H1 (cell line): Measurements from ENCODE around the gene DHRS2. TPM values are rescaled to one million over a fixed set of nuclear protein-coding genes. Genes with fewer than 3 reads are reported as not detected.

ENCODE experiments used
- CTCF ChIA-PET: fragments of 300-600 bp; sonication (Branson Sonifier 250); formaldehyde crosslinking; loops from one replicate; lab custom pipeline; 2021; ENCODE audit not compliant: partially characterized antibody; lab: Charles Lee
- POLR2A ChIA-PET: fragments of 300-600 bp; sonication (Branson Sonifier 250); formaldehyde crosslinking; loops from one replicate; lab custom pipeline; 2021; ENCODE audit warnings: inconsistent platforms; ENCODE audit not compliant: partially characterized antibody; lab: Charles Lee
- DNase-seq, 2 experiments: peaks; one replicate each; pipeline versions ENCODE4 v3.0.0 to v3.0.0-alpha.2; 2010 to 2022; ENCODE audit warnings: low spot score in 2 of 2, low read depth in 1 of 2, mixed read lengths in 1 of 2
- FAIRE-seq: peaks from 2 replicates; lab custom pipeline; 2011; peaks lifted over from hg19 to GRCh38; lab: Jason Lieb, UNC
- H2AFZ ChIP-seq: 2 replicates; pipeline ENCODE4 v1.8.1; 2012; ENCODE audit warnings: low read length, inconsistent platforms
- H2AK5ac ChIP-seq: 2 replicates; pipeline ENCODE4 v1.6.1; 2013; ENCODE audit warnings: low read depth, low read length
- H2BK120ac ChIP-seq: replicated peaks from 2 replicates; pipeline ENCODE3; 2013; ENCODE audit warnings: low read depth, low read length, inconsistent platforms
- H2BK12ac ChIP-seq: 2 replicates; pipeline ENCODE4 v1.6.1; 2013; ENCODE audit warnings: low read depth, low read length
- H2BK15ac ChIP-seq: 2 replicates; pipeline ENCODE4 v1.6.1; 2013; ENCODE audit warnings: low read length
- H2BK20ac ChIP-seq: 2 replicates; pipeline ENCODE4 v1.6.1; 2013; ENCODE audit warnings: low read length
- H2BK5ac ChIP-seq: 2 replicates; pipeline ENCODE4 v1.6.1; 2013; ENCODE audit warnings: low read depth, low read length
- H3K14ac ChIP-seq: 2 replicates; pipeline ENCODE4 v1.6.1; 2013; ENCODE audit warnings: inconsistent platforms; ENCODE audit not compliant: insufficient read length
- H3K18ac ChIP-seq: 2 replicates; pipeline ENCODE4 v1.6.1; 2013; ENCODE audit warnings: low read length; ENCODE audit errors: extremely low read depth
- H3K23ac ChIP-seq: 2 replicates; pipeline ENCODE4 v1.6.1; 2013; ENCODE audit warnings: inconsistent platforms; ENCODE audit not compliant: insufficient read length
- H3K23me2 ChIP-seq: 2 replicates; pipeline ENCODE4 v1.6.1; 2013; ENCODE audit warnings: low read depth, low read length
- H3K27ac ChIP-seq: 2 replicates; pipeline ENCODE4 v1.6.1; 2011; ENCODE audit warnings: low read depth, low read length, inconsistent platforms
- H3K27me3 ChIP-seq, 4 experiments: replicated peaks in 1 of 4; 1 replicate in 1 of 4; 2 replicates in 3 of 4; pipeline versions ENCODE4 v1.6.1 to v1.8.1; 2011 to 2013; ENCODE audit warnings: low read length in 3 of 4, mild to moderate bottlenecking in 3 of 4, inconsistent platforms in 2 of 4, mixed read lengths in 2 of 4, moderate library complexity in 1 of 4; ENCODE audit not compliant: control insufficient read depth in 3 of 4, insufficient read depth in 3 of 4; ENCODE audit errors: extremely low read depth in 1 of 4
- H3K36me3 ChIP-seq, 4 experiments: 2 replicates each; pipeline versions ENCODE4 v1.6.1 to v1.8.1; 2011 to 2013; ENCODE audit warnings: mild to moderate bottlenecking in 4 of 4, low read length in 3 of 4, moderate library complexity in 2 of 4, control low read depth in 1 of 4, inconsistent platforms in 1 of 4; ENCODE audit not compliant: insufficient read depth in 4 of 4, control insufficient read depth in 2 of 4
- H3K4ac ChIP-seq: replicated peaks from 2 replicates; pipeline ENCODE3; 2013; ENCODE audit warnings: low read length, low read depth, mixed read lengths, inconsistent platforms; ENCODE audit not compliant: insufficient read length
- H3K4me1 ChIP-seq, 4 experiments: replicated peaks in 1 of 4; 1 replicate in 1 of 4; 2 replicates in 3 of 4; pipeline versions ENCODE4 v1.6.1 to v1.8.1; 2011 to 2013; ENCODE audit warnings: low read length in 3 of 4, inconsistent platforms in 2 of 4, mixed read lengths in 1 of 4; ENCODE audit not compliant: insufficient read depth in 4 of 4, control insufficient read depth in 3 of 4
- H3K4me2 ChIP-seq, 2 experiments: 2 replicates each; pipeline versions ENCODE4 v1.6.1 to v1.8.1; 2011 to 2013; ENCODE audit warnings: low read depth in 2 of 2, low read length in 2 of 2, control low read depth in 1 of 2, inconsistent platforms in 1 of 2, mild to moderate bottlenecking in 1 of 2; ENCODE audit not compliant: insufficient read depth in 1 of 2
- H3K4me3 ChIP-seq, 4 experiments: fragments of 200-600, 300-600 bp in 1 of 4; sonication (generic), shearing (Covaris generic), sonication (Bioruptor Twin) in 1 of 4; 2 replicates each; pipeline versions ENCODE4 v1.5.1 to v1.8.1; 2011 to 2016; ENCODE audit warnings: low read length in 4 of 4, low read depth in 3 of 4, control low read depth in 2 of 4, inconsistent platforms in 2 of 4, mild to moderate bottlenecking in 2 of 4, mixed read lengths in 1 of 4, moderate library complexity in 1 of 4; ENCODE audit not compliant: insufficient read depth in 2 of 4; ENCODE audit errors: extremely low read depth in 1 of 4
- H3K56ac ChIP-seq: replicated peaks from 2 replicates; pipeline ENCODE3; 2013; ENCODE audit warnings: low read depth, mild to moderate bottlenecking, mixed read lengths, low read length, inconsistent platforms; ENCODE audit not compliant: insufficient read length
- H3K79me1 ChIP-seq: 2 replicates; pipeline ENCODE4 v1.6.1; 2013; ENCODE audit warnings: low read depth, low read length, control low read depth
- H3K79me2 ChIP-seq, 2 experiments: 2 replicates each; pipeline versions ENCODE4 v1.6.1 to v1.8.1; 2012 to 2013; ENCODE audit warnings: low read length in 2 of 2, mild to moderate bottlenecking in 2 of 2, inconsistent platforms in 1 of 2; ENCODE audit not compliant: insufficient read depth in 2 of 2, control insufficient read depth in 1 of 2
- H3K9ac ChIP-seq, 4 experiments: replicated peaks in 1 of 4; 1 replicate in 1 of 4; 2 replicates in 3 of 4; pipeline versions ENCODE4 v1.6.1 to v1.8.1; 2011 to 2013; ENCODE audit warnings: low read depth in 3 of 4, low read length in 3 of 4, control low read depth in 2 of 4, mild to moderate bottlenecking in 2 of 4, moderate library complexity in 2 of 4, inconsistent platforms in 1 of 4; ENCODE audit errors: extremely low read depth in 1 of 4
- H3K9me3 ChIP-seq, 2 experiments: 2 replicates each; pipeline versions ENCODE4 v1.6.1 to v1.8.1; 2012 to 2013; ENCODE audit warnings: mild to moderate bottlenecking in 2 of 2, moderate library complexity in 2 of 2, control low read depth in 1 of 2, inconsistent platforms in 1 of 2, low read depth in 1 of 2, low read length in 1 of 2, mixed read lengths in 1 of 2; ENCODE audit not compliant: insufficient read depth in 2 of 2
- H4K20me1 ChIP-seq, 2 experiments: replicated peaks in 1 of 2; 2 replicates each; pipeline versions ENCODE3 to v1.8.1; 2011 to 2013; ENCODE audit warnings: inconsistent platforms in 2 of 2, low read length in 2 of 2, mild to moderate bottlenecking in 1 of 2; ENCODE audit not compliant: insufficient read depth in 2 of 2, control insufficient read depth in 1 of 2
- H4K5ac ChIP-seq: 2 replicates; pipeline ENCODE4 v1.6.1; 2013; ENCODE audit warnings: low read length, low read depth, mixed read lengths, inconsistent platforms; ENCODE audit not compliant: insufficient read length
- H4K8ac ChIP-seq: 2 replicates; pipeline ENCODE4 v1.8.0; 2013; ENCODE audit warnings: mild to moderate bottlenecking, moderate library complexity, low read length, inconsistent platforms; ENCODE audit not compliant: insufficient read depth; ENCODE audit errors: extremely low read depth
- H4K91ac ChIP-seq: replicated peaks from 2 replicates; pipeline ENCODE3; 2013; ENCODE audit warnings: low read length, mixed read lengths, inconsistent platforms; ENCODE audit not compliant: insufficient read length
- KDM1A ChIP-seq: fragments of 200-600, 300-600 bp; sonication (generic); IDR thresholded peaks from 2 replicates; pipeline ENCODE4 v1.7.1; 2016; ENCODE audit warnings: mild to moderate bottlenecking, low read length, borderline replicate concordance
- PHF8 ChIP-seq: fragments of 200-600 bp; sonication (generic); conservative IDR thresholded peaks from 2 replicates; pipeline ENCODE4 v1.7.1; 2012; ENCODE audit warnings: low read depth, mild to moderate bottlenecking, inconsistent platforms, low read length, moderate library complexity
- whole genome bisulfite sequencing, 2 experiments: shearing (Covaris generic) in 1 of 2; methylation state at CpG; one replicate each; pipeline versions ENCODE4 v1.1.6 to v1.1.7; 2013 to 2015; ENCODE audit warnings: low lambda C conversion rate in 2 of 2, mixed read lengths in 2 of 2, inconsistent platforms in 1 of 2, low coverage in 1 of 2, missing lambda C conversion rate in 1 of 2; ENCODE audit not compliant: insufficient replicate concordance in 2 of 2, insufficient coverage in 1 of 2, insufficient read length in 1 of 2; ENCODE audit errors: extremely low coverage in 1 of 2, missing lambda C conversion rate in 1 of 2; 5-methylcytosine and 5-hydroxymethylcytosine counted together
- polyA plus RNA-seq, 7 experiments: library from polyadenylated mRNA; depleted of rRNA in 3 of 7; stranded (reverse) in 5 of 7; unstranded in 2 of 7; fragments of >200 nt in 5 of 7; fragments of 200-250 nt in 2 of 7; gene quantifications; 1 replicate in 5 of 7; 2 replicates in 1 of 7; 4 replicates in 1 of 7; pipeline versions ENCODE4 v1.2.1 to v1.2.3, GENCODE V29; 2011 to 2013; ENCODE audit warnings: missing spikeins in 2 of 7, mixed read lengths in 2 of 7
- total RNA-seq: library from RNA; stranded (reverse); fragmentation: NEBNext Ultra II Directional; extraction: Animal tissue kit (Norgen Biotek cat#: 25700); gene quantifications from 2 replicates; pipeline ENCODE4 v1.2.1, GENCODE V29; 2021

Gene DHRS2
- total and polyA plus RNA-seq, 2 of the 8 experiments (the other 6 are each of a cell fraction or from before 2014, with no cell fraction given): 1.1 to 3.5 TPM

GRCh38 chr14:23615856-23616255 lies 20.3 kb upstream of the DHRS2 start:
- Histone ChIP-seq H3K27ac (no peak overlapping the region), H2BK120ac (no peak overlapping the region), H4K91ac (no peak overlapping the region), H3K14ac (no peak overlapping the region), H4K5ac (no peak overlapping the region), H3K56ac (no peak overlapping the region), H2BK12ac (no peak overlapping the region), H3K4me1 (no peaks in the 10 kb centered on the region), H3K79me1 (no peaks in the 10 kb centered on the region), H2BK15ac (no peak overlapping the region), H3K4me3 (no peak overlapping the region), H3K36me3 (no peaks in the 10 kb centered on the region), H2AK5ac (no peak overlapping the region), H3K79me2 (no peaks in the 10 kb centered on the region), H2BK20ac (no peak overlapping the region), H3K18ac (no peak overlapping the region), H4K8ac (no peak overlapping the region), H3K9ac (no peak overlapping the region), H3K23me2 (0 out of 2 replicates have a peak, but pooled peaks cover 3% of the 10 kb centered on the region), H3K9me3 (peaks cover 0 to 5% of the 10 kb centered on the region in 2 experiments; a peak in 1 of 4 replicates), H3K27me3 (no peaks in the 10 kb centered on the region), H3K23ac (no peak overlapping the region), H4K20me1 (no peaks in the 10 kb centered on the region), H3K4me2 (no peak overlapping the region), H2BK5ac (no peak overlapping the region), H2AFZ (no peak overlapping the region), H3K4ac (no peak overlapping the region)
- no peak for DNase-seq
- ChIA-PET CTCF (interaction anchor here (1.0 to 1.6 kb wide), 2 partner anchors 16 to 246 kb away, joined by 3 to 4 read pairs; no protein-coding TSS in a partner anchor), POLR2A (no interaction called here)
- 72% methylated on average over 5 of the region's 5 CpGs; no CpG with 5 or more reads in 1 of the 2 experiments for WGBS, 2 experiments
- FAIRE-seq: no peak
- TF ChIP-seq PHF8 (no peak), KDM1A (no peak)
- TF ChIP-seq, all 59 proteins: peak for 0
